ENCODE data around the gene OR56A5.
"Not testable (repeated sequence)": the region's sequence is repeated elsewhere in the genome, so short reads cannot be mapped to it uniquely, and the experiment has no call there.

The OR56A5 gene

GRCh38 chr11:5967708-5968107, 586 bp downstream of the OR56A5 start:
- TF ChIP-seq CTCF (IDR thresholded peaks at IDR 0.05; ENCODE audit: low read depth, low read length, missing control alignments) = no peak
- DNase-seq (ENCODE audit: extremely low read depth, low read depth) = no peak
- H3K4me3 ChIP-seq (replicated peaks; ENCODE audit: low read depth, low read length) = no peak overlapping the region

DNA sequence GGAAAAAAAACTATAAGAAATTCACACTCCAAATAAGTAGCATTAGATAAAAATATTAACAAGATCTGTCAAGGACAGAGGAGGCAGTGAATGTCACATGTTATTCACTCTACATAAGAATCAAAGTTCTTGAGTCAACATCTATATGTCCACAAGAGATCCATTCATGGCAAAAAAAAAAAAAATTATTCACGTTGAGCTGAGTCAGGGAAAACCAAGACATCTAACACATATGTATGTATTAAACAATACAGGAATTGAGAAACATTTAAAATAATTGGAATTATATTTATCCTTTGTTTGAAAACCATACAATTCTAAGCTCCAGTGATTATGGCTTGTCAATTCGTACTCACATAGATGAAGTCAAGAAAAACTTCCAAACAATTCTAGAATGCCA, 1.3 kb downstream of the OR56A5 start:
- H3K4me3 ChIP-seq (replicated peaks; ENCODE audit: low read depth, low read length) = no peak overlapping the region
- no peak for DNase-seq (ENCODE audit: extremely low read depth, low read depth)
- no peak for TF ChIP-seq CTCF (IDR thresholded peaks at IDR 0.05; ENCODE audit: low read depth, low read length, missing control alignments)

DNA sequence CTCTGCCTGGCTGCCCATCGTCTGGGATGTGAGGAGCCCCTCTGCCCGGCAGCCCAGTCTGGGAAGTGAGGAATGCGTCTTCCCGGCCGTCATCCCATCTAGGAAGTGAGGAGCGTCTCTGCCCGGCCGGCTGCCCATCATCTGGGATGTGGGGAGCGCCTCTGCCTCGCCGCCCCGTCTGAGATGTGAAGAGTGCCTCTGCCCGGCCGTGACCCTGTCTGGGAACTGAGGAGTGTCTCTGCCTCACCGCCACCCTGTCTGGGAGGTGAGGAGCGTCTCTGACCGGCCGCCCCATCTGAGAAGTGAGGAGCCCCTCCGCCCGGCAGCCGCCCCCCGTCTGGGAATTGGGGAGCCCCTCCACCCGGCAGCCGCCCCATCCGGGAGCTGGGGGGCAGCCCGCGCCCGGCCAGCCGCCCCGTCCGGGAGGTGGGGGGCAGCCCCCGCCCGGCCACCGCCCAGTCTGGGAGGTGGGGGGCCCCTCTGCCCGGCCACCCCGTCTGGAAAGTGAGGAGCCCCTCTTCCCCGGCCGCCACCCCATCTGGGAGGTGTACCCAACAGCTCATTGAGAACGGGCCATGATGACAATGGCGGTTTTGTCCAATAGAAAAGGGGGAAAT, 7.5 kb downstream of the OR56A5 start:
- H3K4me3 ChIP-seq (replicated peaks; ENCODE audit: low read depth, low read length) = not testable (repeated sequence)

GRCh38 chr11:5955586-5955985, 12.7 kb downstream of the OR56A5 start:
- no peak overlapping the region for H3K4me3 ChIP-seq (replicated peaks; ENCODE audit: low read depth, low read length)
- DNase-seq (ENCODE audit: extremely low read depth, low read depth) = no peak
- no peak for TF ChIP-seq CTCF (IDR thresholded peaks at IDR 0.05; ENCODE audit: low read depth, low read length, missing control alignments)

More for the DNA sequence above, 7.5 kb downstream of the OR56A5 start:
- not testable (repeated sequence) for DNase-seq (ENCODE audit: extremely low read depth, low read depth)

- no peak for TF ChIP-seq CTCF (IDR thresholded peaks at IDR 0.05; ENCODE audit: low read depth, low read length, missing control alignments)
- H3K4me3 ChIP-seq (replicated peaks; ENCODE audit: low read depth, low read length) = no peak within 1 kb of the TSS
- no peak for DNase-seq (ENCODE audit: extremely low read depth, low read depth)
These were observed 26.3 kb downstream of the OR56A5 start, which contains the start of gene OR56A3 for GRCh38 chr11:5941951-5942350. Gene OR56A3 (plus strand): TSS chr11:5942251. CDS start chr11:5947347, 5,096 bp downstream.

- no peak overlapping the region for H3K4me3 ChIP-seq (replicated peaks; ENCODE audit: low read depth, low read length)
- no peak for DNase-seq (ENCODE audit: extremely low read depth, low read depth)
- no peak for TF ChIP-seq CTCF (IDR thresholded peaks at IDR 0.05; ENCODE audit: low read depth, low read length, missing control alignments)
These were observed 27.5 kb downstream of the OR56A5 start for GRCh38 chr11:5940748-5941147.

DNA sequence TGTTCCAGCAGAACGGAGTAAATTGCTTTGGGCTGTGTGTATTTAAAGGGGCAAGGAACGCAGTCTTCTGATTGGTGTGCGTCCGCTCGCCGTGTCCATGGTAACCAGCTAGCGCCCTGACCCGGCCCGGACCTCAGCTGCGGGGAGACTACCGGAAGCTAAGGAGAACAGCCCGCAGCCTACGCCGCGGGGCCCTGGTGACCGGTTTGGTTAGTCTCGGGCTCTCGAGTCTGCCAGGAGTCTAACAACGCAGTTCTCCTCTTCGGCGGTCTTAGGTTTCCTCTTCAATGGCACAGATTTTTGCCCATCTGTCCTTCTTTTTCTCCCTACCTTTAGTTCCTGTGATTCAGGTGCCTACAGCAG, 29.7 kb downstream of the OR56A5 start:
- DNase-seq (ENCODE audit: extremely low read depth, low read depth) = no peak
- TF ChIP-seq CTCF (IDR thresholded peaks at IDR 0.05; ENCODE audit: low read depth, low read length, missing control alignments) = no peak
- H3K4me3 ChIP-seq (replicated peaks; ENCODE audit: low read depth, low read length) = no peak overlapping the region
